ENCODE results near the gene CSF3R. TPM values are rescaled to one million over a fixed set of nuclear protein-coding genes. Genes with fewer than 3 reads are reported as not detected.

Gene CSF3R
- total and polyA plus RNA-seq, 9 of the 15 experiments (the other 6 are each of a cell fraction or from before 2014, with no cell fraction given), result 0.21 to 0.86 (median 0.40) TPM; not detected in 1

- TF ChIP-seq GATAD2A (IDR thresholded peaks at IDR 0.05) (no peak), ETS2 (tag; IDR thresholded peaks at IDR 0.05; ENCODE audit: borderline replicate concordance, poor library complexity, severe bottlenecking) (no peak), ATF6 (CRISPR knock-in tag; IDR thresholded peaks at IDR 0.05) (no peak), PCBP1 (IDR thresholded peaks at IDR 0.05; ENCODE audit: low read depth, low read length, poor library complexity, severe bottlenecking) (no peak), HMG20A (CRISPR knock-in tag; conservative IDR thresholded peaks at IDR 0.05) (no peak), NFIX (CRISPR knock-in tag; IDR thresholded peaks at IDR 0.05; ENCODE audit: low read depth) (no peak), TEAD2 (tag; IDR thresholded peaks at IDR 0.05) (no peak), ZNF24 (IDR thresholded peaks at IDR 0.05) (no peak), NFE2L1 (tag; IDR thresholded peaks at IDR 0.05; ENCODE audit: borderline replicate concordance, low read depth) (no peak), E2F8 (IDR thresholded peaks at IDR 0.05; ENCODE audit: low read depth, partially characterized antibody) (no peak), ZNF354B (CRISPR knock-in tag; IDR thresholded peaks at IDR 0.05) (no peak), ATF1 (CRISPR knock-in tag; IDR thresholded peaks at IDR 0.05) (no peak), ATF1 (tag; IDR thresholded peaks at IDR 0.05) (peak; percentile 62), ETV5 (CRISPR knock-in tag; IDR thresholded peaks at IDR 0.05; ENCODE audit: low read depth) (no peak), BDP1 (IDR thresholded peaks at IDR 0.05; ENCODE audit: insufficient read depth, insufficient read length) (no peak), TBL1XR1 (IDR thresholded peaks at IDR 0.05; ENCODE audit: low read length in 2 of 2) (no peak; a peak in 1 of 4 replicates), MXD1 (CRISPR knock-in tag; IDR thresholded peaks at IDR 0.05; ENCODE audit: borderline replicate concordance, poor library complexity, severe bottlenecking) (no peak), ZNF436 (CRISPR knock-in tag; IDR thresholded peaks at IDR 0.05) (no peak), ZNF41 (CRISPR knock-in tag; conservative IDR thresholded peaks at IDR 0.05) (no peak; the same call in 1 of the 2 replicates), POLR3G (IDR thresholded peaks at IDR 0.05; ENCODE audit: extremely low read depth, insufficient read length, insufficient replicate concordance) (no peak)
- TF ChIP-seq, protein P1, sequence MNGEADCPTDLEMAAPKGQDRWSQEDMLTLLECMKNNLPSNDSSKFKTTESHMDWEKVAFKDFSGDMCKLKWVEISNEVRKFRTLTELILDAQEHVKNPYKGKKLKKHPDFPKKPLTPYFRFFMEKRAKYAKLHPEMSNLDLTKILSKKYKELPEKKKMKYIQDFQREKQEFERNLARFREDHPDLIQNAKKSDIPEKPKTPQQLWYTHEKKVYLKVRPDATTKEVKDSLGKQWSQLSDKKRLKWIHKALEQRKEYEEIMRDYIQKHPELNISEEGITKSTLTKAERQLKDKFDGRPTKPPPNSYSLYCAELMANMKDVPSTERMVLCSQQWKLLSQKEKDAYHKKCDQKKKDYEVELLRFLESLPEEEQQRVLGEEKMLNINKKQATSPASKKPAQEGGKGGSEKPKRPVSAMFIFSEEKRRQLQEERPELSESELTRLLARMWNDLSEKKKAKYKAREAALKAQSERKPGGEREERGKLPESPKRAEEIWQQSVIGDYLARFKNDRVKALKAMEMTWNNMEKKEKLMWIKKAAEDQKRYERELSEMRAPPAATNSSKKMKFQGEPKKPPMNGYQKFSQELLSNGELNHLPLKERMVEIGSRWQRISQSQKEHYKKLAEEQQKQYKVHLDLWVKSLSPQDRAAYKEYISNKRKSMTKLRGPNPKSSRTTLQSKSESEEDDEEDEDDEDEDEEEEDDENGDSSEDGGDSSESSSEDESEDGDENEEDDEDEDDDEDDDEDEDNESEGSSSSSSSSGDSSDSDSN (IDR thresholded peaks at IDR 0.05; ENCODE audit: borderline replicate concordance in 1 of 2, low read depth in 2 of 2, low read length in 2 of 2), result no peak
Measured at GRCh38 chr1:36464605-36465393, 17.9 kb downstream of the CSF3R start (continued).

All from K562 (cell line).